Mesothelial cell of epicardium (in vitro differentiated cells): ENCODE results near the gene TNNT2. TPM values are rescaled to one million over a fixed set of nuclear protein-coding genes. Genes with fewer than 3 reads are reported as not detected.

ENCODE experiments used
- DNase-seq, 2 experiments: peaks; one replicate each; pipeline ENCODE4 v3.0.0; 2021; ENCODE audit warnings: low spot score in 2 of 2; ENCODE audit not compliant: unreplicated experiment in 2 of 2
- H3K27ac Mint-ChIP-seq: 2 replicates; pipeline ENCODE4 v1.8.0; 2021; ENCODE audit warnings: mixed read lengths
- H3K27me3 Mint-ChIP-seq: 2 replicates; pipeline ENCODE4 v1.8.0; 2021; ENCODE audit warnings: low read depth, mixed read lengths
- H3K36me3 Mint-ChIP-seq: 2 replicates; pipeline ENCODE4 v1.8.0; 2021; ENCODE audit warnings: mixed read lengths
- H3K4me1 Mint-ChIP-seq: 2 replicates; pipeline ENCODE4 v1.8.0; 2021; ENCODE audit warnings: mixed read lengths
- H3K4me3 Mint-ChIP-seq: 2 replicates; pipeline ENCODE4 v1.8.0; 2021; ENCODE audit warnings: mild to moderate bottlenecking, moderate library complexity, mixed read lengths
- H3K9me3 Mint-ChIP-seq: 2 replicates; pipeline ENCODE4 v1.8.0; 2021; ENCODE audit warnings: mixed read lengths
- total RNA-seq: library from RNA; stranded (reverse); gene quantifications from 3 replicates; pipeline ENCODE4 v1.2.1, GENCODE V29; 2021
- TF ChIP-seq, protein P1 (sequence below): fragments of 200-600 bp; sonication (generic); IDR thresholded peaks from one replicate; pipeline ENCODE4 v1.5.0; 2021; ENCODE audit warnings: antibody characterized with exemption; ENCODE audit not compliant: unreplicated experiment

Gene TNNT2
- total RNA-seq, 1 donor from 2014 or later: 37.1 TPM

DNA sequence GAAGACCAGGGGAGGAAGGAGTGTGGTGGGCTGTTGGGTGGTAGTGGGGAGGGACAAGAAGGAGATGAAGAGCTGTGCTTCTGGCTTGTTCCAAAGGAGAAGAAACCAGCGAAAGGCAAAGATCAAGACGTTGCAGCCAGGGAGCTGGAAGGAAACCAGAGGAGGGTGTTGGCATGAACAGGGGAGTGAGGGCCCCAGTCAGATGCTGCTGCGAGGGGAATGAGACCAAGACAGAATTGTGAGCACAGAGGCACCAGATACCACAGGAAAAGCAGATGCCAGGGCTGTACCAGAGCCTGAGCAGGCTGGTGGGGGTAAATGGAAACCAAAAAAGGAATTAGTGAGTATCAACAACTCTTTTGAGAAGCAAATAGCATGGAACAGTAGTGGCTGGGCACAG, 15.6 kb upstream of the TNNT2 start:
- no peak overlapping the region for H3K4me3 Mint-ChIP-seq
- DNase-seq: no peak
- H3K9me3 Mint-ChIP-seq: no peaks in the 10 kb centered on the region
- H3K27me3 Mint-ChIP-seq: peaks cover 2% of the 10 kb centered on the region
- H3K27ac Mint-ChIP-seq: no peak overlapping the region
- H3K36me3 Mint-ChIP-seq: no peaks in the 10 kb centered on the region
- TF ChIP-seq, protein P1, sequence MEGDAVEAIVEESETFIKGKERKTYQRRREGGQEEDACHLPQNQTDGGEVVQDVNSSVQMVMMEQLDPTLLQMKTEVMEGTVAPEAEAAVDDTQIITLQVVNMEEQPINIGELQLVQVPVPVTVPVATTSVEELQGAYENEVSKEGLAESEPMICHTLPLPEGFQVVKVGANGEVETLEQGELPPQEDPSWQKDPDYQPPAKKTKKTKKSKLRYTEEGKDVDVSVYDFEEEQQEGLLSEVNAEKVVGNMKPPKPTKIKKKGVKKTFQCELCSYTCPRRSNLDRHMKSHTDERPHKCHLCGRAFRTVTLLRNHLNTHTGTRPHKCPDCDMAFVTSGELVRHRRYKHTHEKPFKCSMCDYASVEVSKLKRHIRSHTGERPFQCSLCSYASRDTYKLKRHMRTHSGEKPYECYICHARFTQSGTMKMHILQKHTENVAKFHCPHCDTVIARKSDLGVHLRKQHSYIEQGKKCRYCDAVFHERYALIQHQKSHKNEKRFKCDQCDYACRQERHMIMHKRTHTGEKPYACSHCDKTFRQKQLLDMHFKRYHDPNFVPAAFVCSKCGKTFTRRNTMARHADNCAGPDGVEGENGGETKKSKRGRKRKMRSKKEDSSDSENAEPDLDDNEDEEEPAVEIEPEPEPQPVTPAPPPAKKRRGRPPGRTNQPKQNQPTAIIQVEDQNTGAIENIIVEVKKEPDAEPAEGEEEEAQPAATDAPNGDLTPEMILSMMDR: no peak
- H3K4me1 Mint-ChIP-seq: peaks cover 12% of the 10 kb centered on the region

DNA sequence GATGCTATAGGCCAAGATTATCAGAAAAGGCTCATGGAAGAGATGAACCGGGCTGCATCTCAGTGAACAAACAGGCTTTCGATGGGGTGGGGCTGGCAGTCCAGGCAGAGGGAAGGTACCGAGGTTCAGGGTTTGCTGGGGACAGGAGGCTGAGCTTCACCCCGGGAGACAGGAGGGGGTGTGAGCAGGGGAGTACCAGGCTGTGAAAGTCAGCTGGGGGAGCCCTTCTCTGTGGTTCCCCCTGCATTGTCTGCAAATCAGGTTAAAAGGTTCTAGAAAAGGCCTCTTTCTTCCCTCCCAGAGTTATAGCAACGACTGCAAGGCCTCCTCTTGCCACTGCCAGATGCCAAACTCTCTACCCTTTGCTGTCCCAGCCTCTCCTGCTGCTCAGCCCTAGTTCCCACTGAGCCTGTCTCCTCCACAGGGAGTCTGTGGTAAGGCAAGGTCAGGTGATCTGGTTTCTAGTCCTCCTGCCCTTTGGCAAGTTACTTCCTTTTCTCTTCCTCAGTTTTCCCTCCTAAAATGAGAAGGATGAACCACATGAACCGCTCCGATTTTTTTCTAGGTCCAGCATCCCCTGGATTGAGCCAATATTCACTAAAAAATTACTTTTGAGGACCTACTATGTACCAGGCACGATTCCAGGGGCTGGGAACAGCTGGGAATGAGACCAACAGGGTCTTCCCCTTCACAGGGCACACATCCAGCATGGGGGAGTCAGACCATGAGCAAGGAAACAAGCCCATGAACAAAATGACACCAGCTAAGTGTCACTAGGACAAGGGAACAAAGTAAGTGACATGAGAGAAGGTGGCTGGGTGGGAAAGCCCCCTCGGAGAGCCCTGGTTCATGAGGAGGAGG, 14.4 kb upstream of the TNNT2 start:
- TF ChIP-seq, protein P1: no peak
- peak overlapping the region; percentile 9 for H3K27ac Mint-ChIP-seq
- no peak overlapping the region for H3K4me3 Mint-ChIP-seq
- no peak for DNase-seq
- H3K9me3 Mint-ChIP-seq: no peaks in the 10 kb centered on the region
- H3K4me1 Mint-ChIP-seq: peaks cover 5% of the 10 kb centered on the region
- no peaks in the 10 kb centered on the region for H3K27me3 Mint-ChIP-seq
- peaks cover 4% of the 10 kb centered on the region for H3K36me3 Mint-ChIP-seq

GRCh38 chr1:201391225-201391624, 13.7 kb upstream of the TNNT2 start:
- no peak overlapping the region for H3K27ac Mint-ChIP-seq
- H3K36me3 Mint-ChIP-seq: peaks cover 4% of the 10 kb centered on the region
- no peaks in the 10 kb centered on the region for H3K27me3 Mint-ChIP-seq
- no peak for DNase-seq
- H3K4me3 Mint-ChIP-seq: no peak overlapping the region
- peaks cover 5% of the 10 kb centered on the region for H3K4me1 Mint-ChIP-seq
- TF ChIP-seq, protein P1: no peak
- H3K9me3 Mint-ChIP-seq: no peaks in the 10 kb centered on the region

- no peaks in the 10 kb centered on the region for H3K27me3 Mint-ChIP-seq
- TF ChIP-seq, protein P1: no peak
Measured at GRCh38 chr1:201389051-201389450, 11.6 kb upstream of the TNNT2 start.

DNA sequence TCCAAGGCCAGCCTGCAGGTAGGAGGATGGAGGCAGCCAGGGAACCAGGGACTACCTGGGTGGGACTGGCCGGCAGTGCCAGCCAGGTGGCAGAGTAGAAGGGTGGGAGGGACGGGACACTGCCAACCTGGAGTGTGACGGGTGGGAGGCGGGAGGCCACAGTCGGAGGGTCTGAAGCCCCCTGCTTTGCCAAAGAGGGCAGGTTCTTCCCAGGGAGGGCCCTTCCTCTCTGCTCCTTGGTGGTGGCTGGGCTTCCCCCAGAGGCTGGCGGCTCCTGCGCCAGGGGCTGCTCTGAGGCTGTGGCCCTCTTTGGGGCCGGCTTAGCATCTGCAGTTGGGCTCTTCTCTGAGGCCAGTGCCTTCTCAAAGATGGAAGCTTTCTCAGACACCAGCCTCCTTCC, 8.7 kb upstream of the TNNT2 start:
- Mint-ChIP-seq H3K27ac (no peak overlapping the region), H3K4me1 (peaks cover 36% of the 10 kb centered on the region), H3K4me3 (no peak overlapping the region), H3K9me3 (no peaks in the 10 kb centered on the region), H3K36me3 (peaks cover 4% of the 10 kb centered on the region), H3K27me3 (no peaks in the 10 kb centered on the region)
- TF ChIP-seq, protein P1: no peak
- no peak for DNase-seq

More at GRCh38 chr1:201389051-201389450, 11.6 kb upstream of the TNNT2 start:
- Mint-ChIP-seq H3K4me1 (peaks cover 20% of the 10 kb centered on the region), H3K36me3 (peaks cover 4% of the 10 kb centered on the region), H3K27ac (no peak overlapping the region), H3K9me3 (no peaks in the 10 kb centered on the region), H3K4me3 (no peak overlapping the region)
- no peak for DNase-seq
